CD4-positive, alpha-beta T cell treated with Interferon gamma for 1 hour (primary cell): ENCODE results near the gene ASAH2B.
A peak's percentile ranks its signal among the peaks of the same experiment; 100 is the strongest.
"Not testable (repeated sequence)": the region's sequence is repeated elsewhere in the genome, so short reads cannot be mapped to it uniquely, and the experiment has no call there.

Experiments
- DNase-seq: peaks from one replicate; pipeline ENCODE4 v3.0.0-alpha.2; 2020

Gene ASAH2B

DNA sequence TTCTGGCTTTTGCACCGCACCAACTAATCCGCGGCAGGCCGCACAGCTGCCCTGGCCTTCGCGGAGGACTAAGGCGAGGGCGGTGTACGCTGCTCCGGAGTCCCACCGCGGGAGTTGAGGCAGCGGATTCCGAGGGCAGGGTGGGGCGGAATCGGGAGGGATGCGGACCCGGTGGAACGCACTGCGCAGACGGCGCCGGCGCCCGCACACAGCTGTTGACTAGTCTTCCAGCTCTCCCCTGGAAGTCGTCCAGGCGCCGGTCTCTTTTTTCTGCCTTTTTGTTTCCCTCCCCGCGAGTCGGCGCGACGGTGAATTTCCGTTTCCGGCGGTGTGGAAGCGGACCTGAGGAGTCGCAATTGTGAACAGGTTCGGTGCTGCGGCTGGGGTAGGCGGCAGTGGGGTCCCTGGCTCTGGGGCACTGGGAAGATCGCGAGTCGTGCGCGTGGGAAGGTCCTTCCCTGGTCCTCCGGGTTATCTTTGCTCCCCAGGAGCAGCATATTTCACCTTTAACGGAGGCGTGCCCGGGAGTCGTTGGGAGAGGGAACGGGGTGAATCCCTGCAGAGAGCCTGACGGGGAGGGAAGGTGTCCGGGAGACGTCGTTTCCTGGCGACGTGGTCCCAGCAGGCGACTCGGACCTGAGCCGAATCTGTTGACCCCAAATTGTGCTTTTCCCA is at the start of gene ASAH2B:
TSS of gene ASAH2B (plus strand) at position 319 of the 675 bp plus-strand sequence. CDS start 5,195 bp downstream, outside the sequence.
- peak; percentile 54 for DNase-seq

GRCh38 chr10:50697819-50698218 is 41.9 kb upstream of the ASAH2B start:
- not testable (repeated sequence) for DNase-seq

- DNase-seq: not testable (repeated sequence)
These were observed 37.8 kb upstream of the ASAH2B start for GRCh38 chr10:50701947-50702346.

DNA sequence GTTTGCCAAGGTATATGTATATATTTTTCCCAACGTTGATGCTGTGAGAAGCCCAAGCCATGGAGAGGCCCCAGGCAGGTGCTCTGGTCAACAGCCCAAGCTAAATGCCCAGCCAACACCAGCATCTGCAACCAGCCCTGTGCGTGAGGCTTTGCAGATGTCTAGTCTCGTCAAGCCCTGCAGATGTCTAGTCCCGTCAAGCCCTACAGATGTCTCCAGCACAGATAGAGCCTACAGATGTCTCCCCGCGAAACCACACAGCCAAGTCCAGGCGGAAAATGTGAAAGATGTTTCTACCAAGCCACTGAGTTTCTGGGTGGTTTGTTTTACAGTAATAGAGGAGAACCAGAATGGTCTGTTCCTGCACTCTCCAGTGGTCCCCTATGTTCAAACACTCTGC is 36.7 kb upstream of the ASAH2B start:
- DNase-seq: not testable (repeated sequence)

- not testable (repeated sequence) for DNase-seq
These were observed 35.2 kb upstream of the ASAH2B start for GRCh38 chr10:50704436-50705079.

GRCh38 chr10:50706006-50706405 is 33.7 kb upstream of the ASAH2B start:
- not testable (repeated sequence) for DNase-seq

- not testable (repeated sequence) for DNase-seq
These were observed 29.5 kb upstream of the ASAH2B start for GRCh38 chr10:50710241-50710640.

- DNase-seq: not testable (repeated sequence)
These were observed 15.9 kb upstream of the ASAH2B start for GRCh38 chr10:50723812-50724211.

DNA sequence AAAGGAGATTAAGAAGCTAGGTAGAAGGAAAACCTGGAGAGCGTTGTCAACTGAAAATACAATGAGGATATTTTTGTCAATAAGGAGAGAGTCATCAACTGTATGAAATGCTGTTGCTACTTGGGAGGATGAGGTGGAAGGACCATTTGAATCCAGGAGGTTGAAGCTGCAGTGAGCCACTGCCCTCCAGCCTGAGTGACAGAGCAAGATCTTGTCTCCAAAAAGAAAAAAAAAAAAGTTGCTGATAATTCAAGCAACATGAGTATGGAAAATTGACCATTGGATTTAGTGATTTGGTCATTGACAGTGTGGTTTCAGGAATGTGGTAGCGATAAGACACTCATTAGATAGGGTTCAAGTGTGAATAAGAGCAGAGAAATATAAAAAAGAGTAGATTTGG is 11.6 kb upstream of the ASAH2B start:
- not testable (repeated sequence) for DNase-seq

- not testable (repeated sequence) for DNase-seq
These were observed 634 bp upstream of the ASAH2B start for GRCh38 chr10:50738987-50739617.

DNA sequence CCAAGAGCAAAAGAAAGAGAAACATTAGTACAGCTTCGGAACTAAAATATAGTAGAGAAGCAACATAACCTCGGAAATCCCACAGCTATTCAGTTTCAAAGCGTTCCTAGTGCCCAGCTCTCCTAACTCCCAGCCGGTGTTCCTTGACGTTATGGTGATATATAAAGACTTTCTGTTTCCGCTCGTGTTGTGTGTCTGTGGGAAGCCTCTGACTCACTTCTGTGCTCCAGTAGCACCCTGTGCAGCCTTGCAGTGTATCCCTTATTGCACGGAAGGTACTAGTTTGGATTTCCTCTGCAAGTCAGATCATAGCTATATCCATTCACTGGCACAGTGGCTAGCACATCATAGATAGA is 535 bp downstream of the ASAH2B start:
- no peak for DNase-seq

GRCh38 chr10:50742820-50743219 is 3.1 kb downstream of the ASAH2B start:
- peak; percentile 5 for DNase-seq

- DNase-seq: not testable (repeated sequence)
These were observed 27.2 kb downstream of the ASAH2B start for GRCh38 chr10:50766774-50767513.

- DNase-seq: not testable (repeated sequence)
These were observed 32.3 kb downstream of the ASAH2B start for GRCh38 chr10:50772042-50772441.

GRCh38 chr10:50774868-50775267 is 35.1 kb downstream of the ASAH2B start:
- not testable (repeated sequence) for DNase-seq

GRCh38 chr10:50780036-50780435 is 40.3 kb downstream of the ASAH2B start:
- DNase-seq: not testable (repeated sequence)

DNA sequence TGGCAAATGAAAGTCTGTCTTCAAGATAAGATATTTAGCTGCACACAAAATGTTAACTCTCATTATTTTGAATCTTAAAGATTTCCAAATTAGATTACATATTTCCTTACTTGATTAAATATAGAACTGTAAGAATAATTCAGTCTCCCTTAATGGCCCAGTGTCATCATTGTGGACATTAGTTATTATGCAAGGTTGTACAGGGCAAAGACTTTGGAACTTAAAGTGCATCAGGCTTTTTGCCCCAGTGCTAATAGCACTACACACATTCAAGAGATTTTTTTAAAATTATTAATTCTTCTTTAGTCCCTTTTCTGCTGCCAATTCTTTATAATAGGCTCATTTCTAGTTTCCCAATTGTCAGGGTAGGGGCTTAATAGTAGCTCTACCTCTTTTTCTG is 42.3 kb downstream of the ASAH2B start:
- DNase-seq: not testable (repeated sequence)

DNA sequence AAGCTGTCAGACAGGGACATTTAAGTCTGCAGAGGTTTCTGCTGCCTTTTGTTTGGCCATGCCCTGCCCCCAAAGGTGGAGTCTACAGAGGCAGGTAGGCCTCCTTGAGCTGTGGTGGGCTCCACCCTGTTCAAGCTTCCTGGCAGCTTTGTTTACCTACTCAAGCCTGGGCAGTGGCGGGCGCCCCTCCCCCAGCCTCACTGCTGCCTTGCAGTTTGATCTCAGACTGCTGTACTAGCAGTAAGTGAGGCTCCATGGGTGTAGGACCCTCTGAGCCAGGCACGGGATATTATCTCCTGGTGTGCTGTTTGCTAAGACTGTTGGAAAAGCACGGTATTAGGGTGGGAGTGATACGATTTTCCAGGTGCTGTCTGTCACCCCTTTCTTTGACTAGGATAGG is 48.2 kb downstream of the ASAH2B start:
- not testable (repeated sequence) for DNase-seq

DNA sequence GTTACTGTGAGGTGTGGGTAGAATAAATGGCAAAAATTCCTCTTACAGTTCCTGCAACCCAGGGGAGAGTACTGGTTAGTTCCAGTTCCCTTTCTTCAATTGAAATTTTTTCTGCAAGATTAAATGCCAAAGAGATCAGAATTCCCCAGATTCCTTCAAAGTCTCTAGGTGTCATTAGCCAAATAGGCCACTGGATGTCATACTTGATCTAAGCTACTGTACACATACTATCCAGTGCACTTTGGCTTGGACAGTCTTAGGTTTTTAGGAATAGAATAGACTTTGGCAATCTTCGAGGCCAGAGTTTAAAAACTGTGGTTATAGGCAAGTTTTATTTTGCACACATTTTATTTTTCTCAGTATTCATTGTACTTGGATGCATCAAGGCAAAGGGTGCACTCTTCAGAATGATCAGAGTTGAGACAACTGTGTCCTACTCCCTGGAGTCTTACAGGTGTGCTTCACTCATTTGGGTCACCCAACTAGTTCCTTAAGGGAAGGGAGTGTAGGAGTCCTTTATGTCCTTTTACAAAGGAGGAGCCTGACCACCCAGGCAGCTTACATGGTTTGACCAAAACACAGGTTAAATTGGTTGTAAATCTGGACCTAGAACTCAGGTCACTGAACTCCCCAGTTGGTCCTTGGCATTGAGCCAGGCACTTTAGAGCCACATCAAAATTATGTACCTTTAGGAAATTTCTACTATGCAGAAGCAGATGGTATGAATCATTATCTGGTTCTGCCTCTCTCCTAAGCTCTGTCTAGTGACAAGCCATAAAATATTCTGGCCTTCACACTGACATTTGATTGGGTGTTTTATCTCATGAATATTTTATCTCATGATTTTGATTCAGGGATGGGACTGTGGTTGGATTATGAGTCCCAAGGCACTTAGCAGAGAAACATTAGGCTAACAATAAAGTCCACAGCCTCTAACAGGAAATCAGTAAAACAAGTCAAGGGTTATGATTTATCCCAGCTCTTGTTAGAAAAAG is 49.5 kb downstream of the ASAH2B start:
- DNase-seq: no peak

DNA sequence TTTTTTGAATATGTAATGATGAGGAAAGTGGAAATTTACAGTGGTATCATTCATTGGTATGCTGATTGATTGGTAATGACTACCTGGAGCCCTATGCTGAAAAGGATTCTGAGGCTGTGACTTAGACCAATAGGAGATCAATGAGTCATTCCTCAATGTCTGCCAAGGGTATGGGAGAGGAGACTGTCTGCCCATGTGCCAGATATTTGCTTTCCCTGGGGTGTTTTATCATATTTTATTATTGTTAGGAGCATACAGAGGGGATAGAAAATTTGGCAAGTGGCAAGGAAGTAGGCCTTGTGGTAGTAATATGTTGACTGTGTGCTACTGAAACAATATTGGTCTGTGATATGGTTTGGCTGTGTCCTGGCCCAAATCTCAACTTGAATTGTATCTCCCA is 54.8 kb downstream of the ASAH2B start:
- no peak for DNase-seq

DNA sequence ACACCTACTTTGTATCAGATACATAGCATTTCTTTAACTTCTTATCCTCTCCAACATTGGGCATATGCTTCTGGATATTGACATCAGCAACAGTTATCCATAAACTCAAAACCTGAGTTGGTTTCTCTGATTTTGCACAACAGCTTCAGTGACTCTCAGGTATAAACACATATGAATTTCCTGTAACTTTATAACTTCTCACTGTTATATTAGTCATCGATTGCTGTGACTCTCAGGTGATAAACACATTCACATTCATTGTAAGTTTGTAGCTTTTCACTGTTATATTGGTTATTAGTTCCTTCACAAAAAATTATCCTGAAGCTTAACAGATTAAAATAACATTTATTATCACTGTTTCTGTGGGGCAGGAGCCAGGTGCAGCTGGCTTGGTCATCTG is 57.0 kb downstream of the ASAH2B start:
- DNase-seq: no peak

- no peak for DNase-seq
These were observed 58.6 kb downstream of the ASAH2B start for GRCh38 chr10:50798297-50798696.
